Right renal pelvis (tissue), 4 donors: ENCODE data around the gene KLHDC8B. TPM values are rescaled to one million over a fixed set of nuclear protein-coding genes. Genes with fewer than 3 reads are reported as not detected.
"Not testable (repeated sequence)": the region's sequence is repeated elsewhere in the genome, so short reads cannot be mapped to it uniquely, and the experiment has no call there.

Experiments
- DNase-seq, 4 donors: peaks; one replicate each; pipeline ENCODE4 v3.0.0-alpha.2; 2013; ENCODE audit warnings: low read depth in 4 of 4, low spot score in 3 of 4, missing footprints in 1 of 4
- polyA plus RNA-seq, 4 donors: library from polyadenylated mRNA; unstranded; fragments of 120-200 nt; gene quantifications; one replicate each; pipeline ENCODE4 v1.2.1, GENCODE V29; 2013; ENCODE audit not compliant: insufficient read length in 4 of 4

The KLHDC8B gene
- polyA plus RNA-seq, 4 donors, result 41.8 to 46.1 (median 43.8) TPM

GRCh38 chr3:49180116-49180515, 8.7 kb downstream of the KLHDC8B start:
- DNase-seq, result no peak

GRCh38 chr3:49181351-49181750, 10.0 kb downstream of the KLHDC8B start:
- no peak for DNase-seq

GRCh38 chr3:49182682-49183081, 11.3 kb downstream of the KLHDC8B start:
- no peak for DNase-seq

GRCh38 chr3:49183873-49184272, 12.5 kb downstream of the KLHDC8B start:
- no peak for DNase-seq

- DNase-seq, result no peak
Observed at GRCh38 chr3:49191741-49192140, 20.3 kb downstream of the KLHDC8B start.

GRCh38 chr3:49198161-49198560, 26.8 kb downstream of the KLHDC8B start:
- no peak for DNase-seq

GRCh38 chr3:49198611-49199230, 27.3 kb downstream of the KLHDC8B start:
- DNase-seq, result no peak

GRCh38 chr3:49199239-49199899, 28.0 kb downstream of the KLHDC8B start:
- DNase-seq, result peak; percentile 52 to 69 (median 58)

- peak in 1 of 4 donors; percentile 5 for DNase-seq
Observed at GRCh38 chr3:49199900-49200281, 28.5 kb downstream of the KLHDC8B start.

GRCh38 chr3:49213541-49213943, 42.1 kb downstream of the KLHDC8B start:
- no peak for DNase-seq

GRCh38 chr3:49213998-49214397, 42.6 kb downstream of the KLHDC8B start:
- no peak for DNase-seq

- DNase-seq, result not testable (repeated sequence)
Observed at GRCh38 chr3:49216687-49217086, 45.3 kb downstream of the KLHDC8B start.

GRCh38 chr3:49217108-49217507, 45.7 kb downstream of the KLHDC8B start:
- DNase-seq, result not testable (repeated sequence)

- no peak for DNase-seq
Observed at GRCh38 chr3:49217688-49218470, 46.5 kb downstream of the KLHDC8B start.

- peak in 1 of 4 donors; percentile 4 for DNase-seq
Observed at GRCh38 chr3:49218471-49218989, 47.1 kb downstream of the KLHDC8B start.

GRCh38 chr3:49219132-49219531, 47.7 kb downstream of the KLHDC8B start:
- DNase-seq, result no peak

- not testable (repeated sequence) for DNase-seq
Observed at GRCh38 chr3:49220985-49221563, 49.7 kb downstream of the KLHDC8B start.

- no peak for DNase-seq
Observed at GRCh38 chr3:49222002-49222401, 50.6 kb downstream of the KLHDC8B start.
